DND-41 (cell line): ENCODE results near the gene RFX2.

Experiments used
- ATAC-seq: fragments of 200-7000 bp; cut with Tn5 transposase; 3 replicates; pipeline ENCODE4 v1.9.1; 2021; ENCODE audit warnings: low read depth; ENCODE audit not compliant: insufficient read depth
- DNase-seq: peaks from one replicate; pipeline ENCODE4 v3.0.0-alpha.2; 2020
- H2AFZ ChIP-seq: 2 replicates; pipeline ENCODE4 v1.6.0; 2012; ENCODE audit warnings: low read depth, low read length
- H3K27ac ChIP-seq: 2 replicates; pipeline ENCODE4 v1.5.1; 2012; ENCODE audit warnings: low read length, inconsistent platforms
- H3K27me3 ChIP-seq: fragments of 200-600 bp; sonication (generic); 2 replicates; pipeline ENCODE4 v1.6.0; 2012; ENCODE audit warnings: low read length, mild to moderate bottlenecking, inconsistent platforms; ENCODE audit not compliant: insufficient read depth, poor library complexity
- H3K36me3 ChIP-seq: 2 replicates; pipeline ENCODE4 v1.5.1; 2012; ENCODE audit warnings: low read length, inconsistent platforms; ENCODE audit not compliant: insufficient read depth
- H3K4me1 ChIP-seq: 2 replicates; pipeline ENCODE4 v1.5.1; 2012; ENCODE audit warnings: mild to moderate bottlenecking, low read length; ENCODE audit not compliant: insufficient read depth
- H3K4me2 ChIP-seq: 2 replicates; pipeline ENCODE4 v1.6.0; 2012; ENCODE audit warnings: mild to moderate bottlenecking, moderate library complexity, low read length, inconsistent platforms; ENCODE audit not compliant: insufficient read depth
- H3K4me3 ChIP-seq, 2 experiments: fragments of 200-600 bp in 1 of 2; shearing (Covaris generic) in 1 of 2; 2 replicates each; pipeline ENCODE4 v1.5.1; 2012 to 2016; ENCODE audit warnings: inconsistent platforms in 2 of 2, low read length in 2 of 2, mild to moderate bottlenecking in 2 of 2, low read depth in 1 of 2, moderate library complexity in 1 of 2
- H3K79me2 ChIP-seq: 2 replicates; pipeline ENCODE4 v1.6.0; 2012; ENCODE audit warnings: low read length, inconsistent platforms; ENCODE audit not compliant: insufficient read depth
- H3K9ac ChIP-seq: 2 replicates; pipeline ENCODE4 v1.6.0; 2012; ENCODE audit warnings: low read depth, mild to moderate bottlenecking, inconsistent platforms, low read length, moderate library complexity
- H3K9me3 ChIP-seq: 2 replicates; pipeline ENCODE4 v1.5.1; 2012; ENCODE audit warnings: low read length, moderate library complexity, mild to moderate bottlenecking, inconsistent platforms; ENCODE audit not compliant: insufficient read depth, severe bottlenecking
- H4K20me1 ChIP-seq: 2 replicates; pipeline ENCODE4 v1.6.0; 2012; ENCODE audit warnings: low read length; ENCODE audit not compliant: insufficient read depth
- EZH2 ChIP-seq: IDR thresholded peaks from 3 replicates; pipeline ENCODE4 v1.6.1; 2012; ENCODE audit warnings: borderline replicate concordance, low read depth, mild to moderate bottlenecking, moderate library complexity, low read length, inconsistent platforms; ENCODE audit not compliant: severe bottlenecking
- TF ChIP-seq, protein P1 (sequence below): IDR thresholded peaks from 2 replicates; pipeline ENCODE4 v1.5.1; 2012; ENCODE audit warnings: borderline replicate concordance, low read length, moderate library complexity, mild to moderate bottlenecking; ENCODE audit not compliant: poor library complexity, severe bottlenecking; ENCODE audit errors: extremely low read depth

RFX2 gene

DNA sequence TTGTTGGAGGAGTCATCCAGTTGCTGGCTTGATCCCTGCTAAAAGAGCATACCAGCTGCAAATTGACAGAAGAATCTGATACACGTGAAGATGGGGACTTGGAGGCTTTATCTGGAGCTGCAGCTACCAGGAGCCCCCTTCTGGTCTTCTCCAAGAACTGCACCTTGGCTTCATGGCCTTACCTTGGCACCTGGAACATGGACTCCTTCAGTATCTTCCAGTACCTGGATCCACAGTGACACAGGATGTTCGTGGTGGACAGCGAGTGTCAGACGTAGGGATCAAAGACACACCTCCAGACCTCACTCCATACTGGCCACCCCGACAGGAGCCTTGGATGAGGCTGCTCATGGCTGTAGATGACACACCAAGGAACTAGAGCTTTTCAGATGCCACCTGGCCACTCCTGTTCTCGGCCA, 15.3 kb upstream of the RFX2 start:
- Histone ChIP-seq H3K27ac (no peak overlapping the region), H3K9ac (no peak overlapping the region), H3K4me3 (no peak overlapping the region), H3K27me3 (no peaks in the 10 kb centered on the region), H2AFZ (peak overlapping the region; percentile 5), H3K9me3 (no peaks in the 10 kb centered on the region), H3K4me1 (no peaks in the 10 kb centered on the region), H3K79me2 (no peaks in the 10 kb centered on the region), H4K20me1 (0 out of 2 replicates have a peak, but pooled peaks cover 3% of the 10 kb centered on the region), H3K36me3 (no peaks in the 10 kb centered on the region), H3K4me2 (no peak overlapping the region)
- TF ChIP-seq EZH2: no peak
- TF ChIP-seq, protein P1, sequence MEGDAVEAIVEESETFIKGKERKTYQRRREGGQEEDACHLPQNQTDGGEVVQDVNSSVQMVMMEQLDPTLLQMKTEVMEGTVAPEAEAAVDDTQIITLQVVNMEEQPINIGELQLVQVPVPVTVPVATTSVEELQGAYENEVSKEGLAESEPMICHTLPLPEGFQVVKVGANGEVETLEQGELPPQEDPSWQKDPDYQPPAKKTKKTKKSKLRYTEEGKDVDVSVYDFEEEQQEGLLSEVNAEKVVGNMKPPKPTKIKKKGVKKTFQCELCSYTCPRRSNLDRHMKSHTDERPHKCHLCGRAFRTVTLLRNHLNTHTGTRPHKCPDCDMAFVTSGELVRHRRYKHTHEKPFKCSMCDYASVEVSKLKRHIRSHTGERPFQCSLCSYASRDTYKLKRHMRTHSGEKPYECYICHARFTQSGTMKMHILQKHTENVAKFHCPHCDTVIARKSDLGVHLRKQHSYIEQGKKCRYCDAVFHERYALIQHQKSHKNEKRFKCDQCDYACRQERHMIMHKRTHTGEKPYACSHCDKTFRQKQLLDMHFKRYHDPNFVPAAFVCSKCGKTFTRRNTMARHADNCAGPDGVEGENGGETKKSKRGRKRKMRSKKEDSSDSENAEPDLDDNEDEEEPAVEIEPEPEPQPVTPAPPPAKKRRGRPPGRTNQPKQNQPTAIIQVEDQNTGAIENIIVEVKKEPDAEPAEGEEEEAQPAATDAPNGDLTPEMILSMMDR: peak; percentile 98
- ATAC-seq (peak; percentile 83), DNase-seq (peak; percentile 71)

DNA sequence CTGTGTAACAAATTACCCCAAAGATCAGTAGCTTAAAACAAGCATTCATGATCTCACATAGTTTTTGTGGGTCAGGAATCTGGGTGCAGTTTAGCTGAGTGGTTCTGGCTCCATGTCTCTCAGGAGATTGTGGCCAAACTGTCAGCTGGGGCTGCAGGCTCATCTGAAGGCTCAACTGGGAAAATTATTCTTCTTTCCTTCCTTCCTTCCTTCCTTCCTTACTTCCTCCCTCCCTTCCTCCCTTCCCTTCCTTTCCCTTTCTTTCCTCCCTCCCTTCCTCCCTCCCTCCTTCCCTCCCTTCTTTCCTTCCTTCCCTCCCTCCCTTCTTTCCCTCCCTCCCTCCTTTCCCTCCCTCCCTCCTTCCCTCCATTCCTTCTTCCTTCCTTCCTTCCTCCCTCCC, 8.7 kb upstream of the RFX2 start:
- H3K4me3 ChIP-seq: no peak overlapping the region
- H3K36me3 ChIP-seq: no peaks in the 10 kb centered on the region
- no peaks in the 10 kb centered on the region for H3K79me2 ChIP-seq
- no peaks in the 10 kb centered on the region for H3K27me3 ChIP-seq
- H3K4me2 ChIP-seq: no peak overlapping the region
- ATAC-seq: no peak
- H3K4me1 ChIP-seq: no peaks in the 10 kb centered on the region
- no peak overlapping the region for H3K27ac ChIP-seq
- no peaks in the 10 kb centered on the region for H4K20me1 ChIP-seq
- no peak overlapping the region for H3K9ac ChIP-seq
- DNase-seq: no peak
- H3K9me3 ChIP-seq: no peaks in the 10 kb centered on the region
- H2AFZ ChIP-seq: no peak overlapping the region
- TF ChIP-seq, protein P1: no peak
- TF ChIP-seq EZH2: no peak

DNA sequence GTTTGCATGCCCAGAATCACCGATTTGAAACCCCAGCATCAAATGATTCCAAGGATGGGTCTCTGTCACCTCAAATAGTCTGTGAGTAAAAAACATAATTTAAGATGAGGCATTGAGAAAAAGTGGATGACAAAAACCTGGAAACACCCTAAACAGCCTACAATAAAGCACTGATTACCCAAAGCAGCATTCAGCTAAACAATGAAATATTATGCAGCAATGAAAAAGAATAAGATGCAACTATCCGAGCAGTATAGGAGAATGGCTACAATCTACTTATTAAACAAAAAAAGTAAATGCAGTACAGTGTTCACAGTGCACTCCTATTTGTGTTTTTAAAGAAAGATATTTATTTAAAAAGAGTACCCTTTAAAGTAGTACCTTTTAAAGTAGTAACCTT, 7.7 kb upstream of the RFX2 start:
- Histone ChIP-seq H4K20me1 (no peaks in the 10 kb centered on the region), H3K4me2 (no peak overlapping the region), H3K79me2 (no peaks in the 10 kb centered on the region), H2AFZ (no peak overlapping the region), H3K36me3 (no peaks in the 10 kb centered on the region), H3K27me3 (no peaks in the 10 kb centered on the region), H3K4me3 (no peak overlapping the region), H3K9ac (no peak overlapping the region), H3K27ac (no peak overlapping the region), H3K4me1 (no peaks in the 10 kb centered on the region), H3K9me3 (no peaks in the 10 kb centered on the region)
- no peak for TF ChIP-seq EZH2
- TF ChIP-seq, protein P1: no peak
- ATAC-seq: no peak
- DNase-seq: no peak

DNA sequence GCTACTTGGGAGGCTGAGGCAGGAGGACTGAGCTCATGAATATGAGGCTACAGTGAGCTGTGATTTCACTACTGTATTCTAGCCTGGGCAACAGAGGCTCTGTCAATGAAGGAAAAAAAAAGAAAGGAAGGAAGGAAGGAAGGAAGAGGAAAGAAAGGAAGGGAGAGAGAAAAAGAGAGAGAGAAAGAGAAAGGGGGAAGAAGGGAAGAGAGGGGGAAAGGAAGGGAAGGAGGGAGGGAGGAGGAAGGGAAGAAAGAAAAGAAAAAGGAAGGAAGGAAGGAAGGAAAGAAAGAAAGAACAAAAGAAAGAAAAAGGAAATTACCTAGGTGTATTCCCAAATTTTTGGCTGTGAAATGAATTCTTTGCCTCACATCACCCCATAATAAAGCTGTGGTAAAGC, 7.2 kb upstream of the RFX2 start:
- Histone ChIP-seq H3K79me2 (no peaks in the 10 kb centered on the region), H3K36me3 (no peaks in the 10 kb centered on the region), H3K9ac (no peak overlapping the region), H3K27me3 (no peaks in the 10 kb centered on the region), H3K4me3 (no peak overlapping the region), H2AFZ (no peak overlapping the region), H3K9me3 (no peaks in the 10 kb centered on the region), H4K20me1 (no peaks in the 10 kb centered on the region), H3K4me1 (no peaks in the 10 kb centered on the region), H3K27ac (no peak overlapping the region), H3K4me2 (no peak overlapping the region)
- ATAC-seq (no peak), DNase-seq (no peak)
- TF ChIP-seq, protein P1: no peak
- no peak for TF ChIP-seq EZH2
